ENCODE results near the gene KCNQ1.

DNA sequence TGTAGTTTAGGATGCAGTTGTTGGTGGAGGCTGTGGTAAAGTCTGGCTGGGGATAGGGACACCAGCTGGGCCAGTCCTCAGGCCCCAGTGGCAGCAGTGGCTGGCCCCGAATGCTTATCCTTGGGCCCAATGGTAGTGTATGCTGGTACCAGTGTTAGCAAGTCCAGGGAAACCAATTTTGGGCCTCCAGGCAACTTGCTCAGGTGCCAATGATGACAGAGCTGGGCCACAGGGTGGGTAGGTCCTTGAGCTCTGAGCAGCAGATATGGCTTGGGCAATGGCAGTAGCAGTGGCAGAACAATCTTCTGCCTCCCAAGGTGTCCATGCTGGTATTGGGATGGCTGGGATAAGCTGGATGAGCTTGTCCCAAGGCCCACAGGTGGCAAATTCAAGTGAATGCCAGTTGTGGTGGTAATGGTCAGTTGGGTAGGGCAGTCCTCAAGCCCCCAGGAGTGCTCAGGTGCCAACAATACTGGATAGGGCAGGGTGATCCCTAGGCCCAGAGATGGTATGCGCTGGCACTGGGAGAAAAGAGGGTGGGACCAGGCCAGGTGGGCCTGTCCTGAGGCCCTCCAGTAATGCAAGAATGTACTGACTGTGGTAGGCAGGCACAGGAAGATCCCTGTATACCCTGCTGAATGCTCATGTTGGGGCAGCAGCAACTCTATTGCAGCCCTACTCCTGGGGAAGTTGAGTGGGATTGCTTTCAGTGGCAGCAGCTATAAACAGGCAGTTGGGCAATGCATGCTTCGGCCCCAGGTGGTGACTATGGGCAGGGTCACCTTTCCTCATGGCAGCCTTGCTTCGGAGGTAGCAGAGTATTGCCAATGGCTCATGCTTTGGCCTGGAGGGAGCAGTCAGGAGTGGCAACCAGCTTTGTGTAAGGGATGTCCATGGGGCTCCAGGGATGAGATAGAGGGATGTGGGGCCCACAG, 200.3 kb downstream of the KCNQ1 start:
- TF ChIP-seq, protein P1, sequence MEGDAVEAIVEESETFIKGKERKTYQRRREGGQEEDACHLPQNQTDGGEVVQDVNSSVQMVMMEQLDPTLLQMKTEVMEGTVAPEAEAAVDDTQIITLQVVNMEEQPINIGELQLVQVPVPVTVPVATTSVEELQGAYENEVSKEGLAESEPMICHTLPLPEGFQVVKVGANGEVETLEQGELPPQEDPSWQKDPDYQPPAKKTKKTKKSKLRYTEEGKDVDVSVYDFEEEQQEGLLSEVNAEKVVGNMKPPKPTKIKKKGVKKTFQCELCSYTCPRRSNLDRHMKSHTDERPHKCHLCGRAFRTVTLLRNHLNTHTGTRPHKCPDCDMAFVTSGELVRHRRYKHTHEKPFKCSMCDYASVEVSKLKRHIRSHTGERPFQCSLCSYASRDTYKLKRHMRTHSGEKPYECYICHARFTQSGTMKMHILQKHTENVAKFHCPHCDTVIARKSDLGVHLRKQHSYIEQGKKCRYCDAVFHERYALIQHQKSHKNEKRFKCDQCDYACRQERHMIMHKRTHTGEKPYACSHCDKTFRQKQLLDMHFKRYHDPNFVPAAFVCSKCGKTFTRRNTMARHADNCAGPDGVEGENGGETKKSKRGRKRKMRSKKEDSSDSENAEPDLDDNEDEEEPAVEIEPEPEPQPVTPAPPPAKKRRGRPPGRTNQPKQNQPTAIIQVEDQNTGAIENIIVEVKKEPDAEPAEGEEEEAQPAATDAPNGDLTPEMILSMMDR (IDR thresholded peaks at IDR 0.05): no peak
- no peak for TF ChIP-seq POLR2A (IDR thresholded peaks at IDR 0.05)

Measured in body of pancreas (tissue), 4 donors.